ENCODE measurements around the gene ITGB5.

DNA sequence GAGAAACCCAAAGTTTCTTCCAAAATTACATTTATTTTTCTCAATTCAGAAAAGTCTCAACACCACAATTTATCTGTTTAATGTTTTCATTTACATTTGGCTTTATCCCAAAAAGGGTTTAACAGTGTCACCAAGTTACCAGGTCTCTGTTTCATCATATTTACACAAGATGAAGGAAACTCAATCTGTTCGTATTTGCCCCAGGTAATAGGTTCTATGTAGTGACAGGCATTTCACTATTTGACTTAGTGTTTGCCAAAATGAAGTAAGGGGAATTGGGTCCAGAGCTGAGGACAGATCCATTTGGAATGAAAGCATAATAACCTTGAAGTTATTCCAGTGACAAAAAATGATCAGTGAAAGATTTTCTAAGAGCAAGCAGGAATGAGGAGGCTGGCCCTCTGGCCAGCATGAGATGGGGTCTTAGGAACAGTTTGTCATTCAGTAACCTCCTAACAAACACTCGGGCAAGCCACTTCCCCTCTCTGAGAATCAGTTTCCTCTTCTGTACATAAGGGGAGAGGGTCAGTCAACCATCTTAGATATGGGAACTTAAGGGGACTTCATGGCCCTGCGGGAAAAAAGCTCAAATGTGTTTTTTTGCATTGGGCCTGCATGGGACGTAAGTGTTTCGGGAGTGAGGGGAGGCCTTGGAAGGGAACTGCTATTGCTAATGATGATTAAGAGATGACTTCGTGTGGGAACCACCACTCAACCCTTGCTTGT lies 125.1 kb downstream of the ITGB5 start:
- TF ChIP-seq CTCF (IDR thresholded peaks at IDR 0.05; ENCODE audit: low read depth, low read length, missing input control) (no peak), RAD21 (IDR thresholded peaks at IDR 0.05) (peak in 1 of 2 donors; percentile 22), ZBTB33 (IDR thresholded peaks at IDR 0.05) (no peak), JUND (IDR thresholded peaks at IDR 0.05) (no peak), TAF1 (conservative IDR thresholded peaks at IDR 0.05) (no peak), YY1 (IDR thresholded peaks at IDR 0.05) (peak; percentile 21), FOXA2 (IDR thresholded peaks at IDR 0.05) (peak; percentile 81), REST (IDR thresholded peaks at IDR 0.05) (no peak), EGR1 (IDR thresholded peaks at IDR 0.05; ENCODE audit: low read depth in 2 of 2) (no peak), GABPA (IDR thresholded peaks at IDR 0.05 in 1 of 2, conservative IDR thresholded peaks at IDR 0.05 in 1 of 2) (no peak)

Data from liver (tissue), 3 donors.